GM19193 (cell line): ENCODE measurements around the gene SLC49A3.

Experiments used
- POLR2A ChIP-seq: IDR thresholded peaks from 4 replicates; pipeline ENCODE4 v1.6.1; 2011; ENCODE audit not compliant: insufficient read depth, insufficient read length; ENCODE audit errors: extremely low read depth

The SLC49A3 gene

DNA sequence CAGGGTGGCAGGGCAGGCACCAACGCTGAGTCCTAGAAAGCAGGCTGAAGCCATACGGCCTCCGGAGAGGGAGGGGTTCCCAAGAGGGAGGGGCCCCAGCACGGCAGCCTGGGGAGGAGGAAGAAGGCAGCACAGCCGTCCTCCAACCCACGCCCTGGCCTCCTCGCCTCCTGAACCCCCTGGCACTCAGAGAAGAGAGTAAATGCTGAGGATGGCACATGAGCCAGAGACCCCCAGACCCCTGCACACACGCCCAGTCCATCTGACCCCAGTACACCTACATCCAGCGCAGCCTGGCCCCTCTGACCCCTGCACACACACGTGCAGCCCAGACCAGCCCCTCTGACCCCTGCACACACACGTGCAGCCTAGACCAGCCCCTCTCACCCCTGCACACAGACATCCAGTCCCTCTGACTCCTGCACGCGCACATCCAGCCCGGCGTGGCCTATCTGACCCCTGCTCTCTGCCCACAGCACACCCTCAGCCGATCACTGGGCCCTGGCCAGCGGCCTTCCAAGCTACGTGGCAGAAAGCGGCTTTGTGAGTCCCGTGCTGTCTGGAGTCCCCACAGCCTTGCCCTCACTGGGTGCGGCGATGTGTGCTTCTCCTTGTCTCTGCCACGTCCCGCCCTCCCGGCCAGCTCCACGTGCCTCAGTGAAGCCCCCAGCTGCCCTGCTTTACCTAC, 33.3 kb downstream of the SLC49A3 start:
- TF ChIP-seq POLR2A, result no peak

DNA sequence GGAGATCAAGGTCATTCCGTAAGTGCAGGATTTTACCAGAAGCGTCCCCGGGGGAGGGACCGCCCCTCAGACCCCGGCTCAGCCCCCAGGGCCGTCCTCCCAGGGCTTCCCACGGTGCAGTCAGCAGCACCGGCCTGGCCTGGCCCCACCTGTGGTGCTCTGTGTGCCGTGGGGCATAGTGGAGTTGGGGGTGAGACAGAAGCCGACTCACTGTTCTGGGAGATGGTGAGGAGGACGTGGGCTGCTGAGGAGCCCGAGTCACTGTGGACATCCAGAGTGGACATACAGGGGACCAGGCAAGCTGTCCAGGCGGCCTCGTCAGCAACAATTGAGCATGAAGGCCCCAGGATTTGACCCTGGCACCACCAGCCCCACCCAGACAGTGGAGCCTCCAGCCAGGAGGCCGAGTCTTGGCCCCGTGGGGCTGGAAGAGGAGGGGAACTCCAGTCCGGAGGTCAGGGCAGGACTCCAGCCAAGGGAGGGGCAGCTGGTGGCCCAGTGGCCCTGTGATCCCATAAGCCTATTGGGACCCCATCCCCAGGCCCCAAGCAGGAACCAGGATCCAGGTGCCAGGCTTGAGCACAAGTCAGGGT, 34.0 kb downstream of the SLC49A3 start:
- TF ChIP-seq POLR2A, result no peak

DNA sequence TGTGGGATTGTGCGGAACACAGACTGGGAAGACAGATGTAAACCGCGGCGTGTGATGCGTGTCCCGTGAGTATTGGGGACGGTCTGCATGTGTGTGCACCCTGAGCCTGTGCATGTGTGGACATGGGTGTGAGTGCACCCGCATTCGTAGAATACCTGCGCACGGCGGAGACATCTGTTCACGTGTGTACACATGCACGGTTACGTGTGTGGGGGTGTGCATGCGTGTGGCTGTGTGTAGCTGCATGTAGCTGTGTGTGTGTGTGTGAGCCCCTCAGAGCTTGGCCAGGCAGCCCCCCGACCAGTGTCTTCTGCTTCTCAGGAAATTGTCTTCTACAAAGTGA, 34.5 kb downstream of the SLC49A3 start:
- TF ChIP-seq POLR2A, result no peak

DNA sequence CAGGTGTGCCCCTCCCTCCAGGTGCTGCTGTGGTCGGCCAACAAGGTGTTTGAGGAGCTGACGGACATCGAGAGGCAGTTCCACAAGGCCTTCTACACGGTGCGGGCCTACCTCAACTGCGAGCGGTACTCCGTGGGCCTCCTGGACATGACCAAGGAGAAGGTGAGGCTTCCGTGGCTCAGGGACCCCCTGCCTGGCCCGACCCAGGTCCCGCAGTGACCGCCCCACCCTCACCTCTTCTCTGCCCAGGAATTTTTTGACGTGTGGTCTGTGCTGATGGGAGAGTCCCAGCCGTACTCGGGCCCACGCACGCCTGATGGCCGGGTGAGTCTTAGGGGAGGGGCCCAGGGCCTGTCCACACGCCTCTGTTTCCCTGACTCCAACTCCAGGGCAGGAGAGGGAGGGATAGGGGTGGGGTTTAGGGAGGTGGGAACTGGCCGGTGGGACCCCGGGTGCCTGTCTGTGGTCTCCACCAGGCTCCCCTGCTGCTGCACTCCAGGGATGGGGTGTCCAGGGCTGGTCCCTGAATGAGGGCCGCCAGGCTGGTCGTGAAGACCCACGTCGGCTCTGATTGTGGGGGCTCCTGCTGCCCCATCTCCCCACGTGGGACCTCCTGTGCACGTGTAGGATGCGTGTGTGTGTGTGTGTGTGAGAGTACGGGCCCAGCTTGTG, 35.0 kb downstream of the SLC49A3 start:
- no peak for TF ChIP-seq POLR2A

DNA sequence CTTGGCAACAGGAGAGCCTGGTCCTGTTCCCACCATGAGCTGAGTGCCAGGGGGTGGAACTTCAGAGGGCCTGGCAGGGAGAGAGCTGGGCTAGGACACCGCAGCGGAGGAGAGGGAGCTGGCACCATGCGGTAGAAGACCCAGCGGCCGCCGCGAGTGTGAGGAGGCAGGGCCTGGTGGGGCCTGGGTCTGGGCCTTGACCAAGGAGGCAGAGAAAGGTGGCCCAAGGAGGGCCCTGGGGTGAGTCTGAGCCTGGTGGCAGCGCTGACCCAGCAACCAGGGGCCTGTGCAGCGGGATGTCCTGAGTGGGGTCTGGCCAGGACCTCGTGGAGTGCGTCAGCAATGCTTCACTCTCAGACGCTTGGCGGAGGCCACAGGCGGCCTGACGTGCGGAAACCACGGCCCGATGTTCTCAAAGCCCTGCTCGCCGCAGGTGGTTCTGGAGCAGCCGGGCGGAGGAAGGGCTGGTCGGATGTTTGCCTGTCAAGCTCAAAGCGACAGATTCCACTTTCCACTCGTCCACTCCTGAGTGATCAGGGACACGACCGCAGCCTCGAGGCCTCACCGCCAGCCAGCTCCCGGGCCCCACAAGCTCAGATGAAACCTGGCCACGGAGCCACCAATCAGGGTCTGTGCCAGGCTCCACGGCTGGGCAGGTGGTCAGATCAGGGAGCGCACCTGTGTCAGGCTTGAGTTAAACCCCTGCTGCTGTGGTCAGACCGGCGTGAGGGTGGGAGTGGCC, 35.7 kb downstream of the SLC49A3 start:
- no peak for TF ChIP-seq POLR2A

DNA sequence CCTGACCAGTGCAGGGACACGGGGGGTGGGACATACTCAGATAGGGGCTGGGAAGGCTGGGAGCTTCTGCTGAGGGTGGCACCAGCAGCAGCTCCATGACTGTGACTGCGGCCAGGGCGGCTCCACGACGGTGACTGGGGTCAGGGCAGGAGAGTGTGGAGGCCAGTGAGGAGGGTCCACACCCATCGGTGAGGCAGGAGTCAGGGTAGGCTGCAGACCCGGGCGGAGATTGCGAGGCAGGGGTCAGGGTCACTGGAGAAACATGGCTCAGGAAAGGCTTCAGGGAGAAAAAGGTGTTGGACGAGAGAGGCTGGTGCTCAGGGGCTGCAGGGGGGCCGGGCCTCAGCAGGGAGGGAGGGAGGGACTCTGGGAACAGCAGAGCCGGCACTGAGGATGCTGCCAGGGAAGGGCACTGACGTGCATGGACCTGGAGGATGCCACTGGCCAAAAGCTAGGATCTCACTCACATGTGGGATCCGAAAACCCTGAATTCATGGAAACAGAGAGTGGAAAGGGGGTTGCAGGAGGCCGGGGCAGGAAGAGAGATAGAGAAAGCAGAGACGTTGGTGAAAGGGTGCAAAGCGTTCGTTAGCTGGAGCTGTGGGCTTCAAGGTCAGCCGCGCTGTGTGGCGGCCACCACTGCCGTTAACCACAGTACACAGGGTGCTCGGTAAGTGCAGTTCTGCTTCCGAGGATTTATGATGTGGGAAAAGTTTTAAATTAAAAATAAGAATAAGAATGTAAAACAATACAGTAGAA, 36.9 kb downstream of the SLC49A3 start:
- no peak for TF ChIP-seq POLR2A

DNA sequence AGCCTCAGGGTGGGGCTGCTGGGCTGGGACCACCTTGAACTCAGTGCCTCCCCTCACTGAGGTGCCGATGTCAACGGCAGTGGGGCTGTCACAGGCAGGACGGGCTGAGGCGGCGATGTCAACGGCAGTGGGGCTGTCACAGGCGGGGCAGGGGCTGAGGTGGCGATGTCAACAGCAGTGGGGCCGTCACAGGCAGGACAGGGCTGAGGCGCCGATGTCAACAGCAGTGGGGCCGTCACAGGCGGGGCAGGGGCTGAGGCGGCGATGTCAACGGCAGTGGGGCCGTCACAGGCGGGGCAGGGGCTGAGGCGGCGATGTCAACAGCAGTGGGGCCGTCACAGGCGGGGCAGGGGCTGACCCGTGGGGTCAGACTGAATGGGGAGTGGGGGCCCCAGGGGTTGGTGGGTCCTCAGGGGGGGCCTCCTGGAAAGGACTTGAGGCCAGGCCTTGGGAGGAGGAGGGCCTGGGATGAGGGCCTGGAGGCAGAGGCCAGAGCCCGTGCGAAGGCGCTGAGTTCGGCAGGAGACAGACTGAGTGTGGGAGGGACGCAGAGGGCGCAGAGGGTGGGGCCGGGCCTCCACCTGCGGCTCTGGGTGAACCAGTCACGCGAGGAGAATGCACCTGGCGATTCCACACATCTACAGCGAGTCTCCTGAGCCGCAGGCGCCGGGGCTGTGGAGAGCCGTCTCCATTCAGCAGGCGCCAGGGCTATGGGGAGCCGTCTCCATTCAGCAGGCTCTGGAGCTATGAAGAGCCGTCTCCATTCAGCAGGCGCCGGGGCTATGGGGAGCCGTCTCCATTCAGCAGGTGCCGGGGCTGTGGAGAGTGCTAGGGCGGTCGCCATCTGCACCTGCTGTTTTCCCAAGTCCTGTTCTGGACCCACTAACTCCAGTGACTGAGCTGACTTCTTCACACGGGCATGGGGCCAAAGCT, 37.7 kb downstream of the SLC49A3 start:
- TF ChIP-seq POLR2A, result no peak

DNA sequence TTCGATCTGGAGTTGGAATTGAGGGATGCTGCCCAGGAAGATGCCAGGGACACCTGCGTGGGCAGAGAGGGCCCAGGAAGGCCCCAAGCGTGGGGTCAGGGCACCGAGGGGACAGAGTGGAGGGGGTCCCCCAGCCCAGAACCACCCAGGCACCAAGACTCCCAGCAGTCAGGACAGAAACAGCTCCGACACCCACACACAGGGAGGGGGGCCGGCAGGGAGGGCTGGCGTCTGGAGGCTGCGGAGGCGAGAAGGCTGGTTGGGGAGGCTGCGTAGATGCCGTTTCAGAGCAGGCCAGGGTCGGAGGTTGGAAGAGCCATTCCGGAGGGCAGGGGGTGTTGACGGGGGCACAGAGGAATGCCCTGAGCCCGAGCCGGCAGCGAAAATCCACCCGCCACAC, 38.5 kb downstream of the SLC49A3 start:
- no peak for TF ChIP-seq POLR2A

DNA sequence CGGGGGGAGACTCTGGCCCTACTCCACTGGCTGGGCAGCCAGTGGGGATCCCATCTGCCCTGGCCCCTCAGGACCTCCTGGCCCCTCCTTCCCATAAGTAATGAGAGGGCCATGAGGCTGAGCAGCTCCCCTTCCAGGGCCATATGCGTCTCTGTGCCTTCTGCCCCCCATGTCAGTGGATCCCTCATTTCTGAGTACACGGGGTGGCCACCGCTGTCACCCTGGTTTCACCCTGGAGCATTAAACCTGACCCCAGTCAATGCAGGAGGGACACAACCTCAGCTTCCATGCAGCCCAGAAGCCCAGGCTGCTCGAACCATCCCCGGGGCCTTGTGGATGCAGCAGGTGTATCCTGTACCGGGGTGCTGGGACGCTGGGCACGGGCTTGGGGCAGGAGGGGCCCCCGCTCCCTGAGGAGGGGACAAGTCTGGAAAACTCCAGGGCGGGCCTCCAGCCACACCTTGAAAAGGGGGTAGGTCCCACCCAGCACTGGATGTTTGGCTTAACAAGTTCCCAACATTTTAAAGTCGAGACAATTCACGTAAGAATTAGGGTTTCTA, 39.1 kb downstream of the SLC49A3 start:
- no peak for TF ChIP-seq POLR2A

DNA sequence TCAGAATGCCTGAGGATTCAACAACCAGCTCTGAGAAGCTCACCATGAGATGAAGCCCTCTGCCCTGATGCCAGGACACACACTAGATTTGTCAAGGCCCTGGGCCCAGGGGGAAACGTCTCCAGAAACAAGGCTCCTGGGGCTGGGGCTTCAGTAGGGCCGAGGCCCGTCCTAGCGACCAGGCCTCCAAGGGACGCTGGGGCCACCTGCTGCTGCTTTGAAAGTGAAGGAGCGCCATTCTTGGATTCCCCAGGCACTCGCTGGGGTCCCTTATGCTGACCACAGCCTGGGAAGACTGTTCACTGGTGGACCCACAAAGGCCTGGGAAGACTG, 39.7 kb downstream of the SLC49A3 start:
- no peak for TF ChIP-seq POLR2A

DNA sequence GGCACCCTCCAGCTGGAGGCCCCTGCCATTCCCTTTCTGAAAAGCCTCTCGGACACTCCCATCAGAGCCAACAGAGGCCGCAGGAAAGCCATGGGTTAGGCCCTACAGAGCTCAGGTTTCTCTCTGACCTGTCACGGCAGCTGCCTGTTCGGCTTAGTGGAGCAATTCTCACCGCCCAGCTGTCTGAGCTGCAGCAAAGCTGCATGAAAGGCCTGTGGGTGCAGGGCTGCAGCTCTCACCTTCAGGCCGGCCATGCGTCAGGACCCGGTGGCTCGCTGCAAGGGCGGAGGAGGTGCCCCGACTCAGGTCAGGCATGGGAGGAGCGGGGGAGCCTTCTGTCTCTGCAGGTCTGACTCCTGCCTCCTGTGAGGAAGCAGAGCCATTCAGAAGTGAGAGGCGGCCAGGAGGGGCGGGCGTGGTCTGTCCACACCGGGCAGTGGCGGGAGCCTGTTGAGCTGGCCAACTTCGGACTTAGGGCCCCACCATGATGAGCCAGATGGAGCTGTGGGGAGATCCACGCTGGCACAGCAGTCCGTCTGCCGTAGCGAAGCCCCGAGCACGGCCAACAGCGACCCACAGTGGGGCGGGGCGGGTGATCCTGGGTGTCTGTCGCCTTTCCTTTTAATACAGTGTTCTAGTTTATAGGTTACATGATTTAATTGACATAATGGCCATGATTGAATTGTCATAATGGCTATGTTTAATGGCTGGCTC, 40.2 kb downstream of the SLC49A3 start:
- no peak for TF ChIP-seq POLR2A

DNA sequence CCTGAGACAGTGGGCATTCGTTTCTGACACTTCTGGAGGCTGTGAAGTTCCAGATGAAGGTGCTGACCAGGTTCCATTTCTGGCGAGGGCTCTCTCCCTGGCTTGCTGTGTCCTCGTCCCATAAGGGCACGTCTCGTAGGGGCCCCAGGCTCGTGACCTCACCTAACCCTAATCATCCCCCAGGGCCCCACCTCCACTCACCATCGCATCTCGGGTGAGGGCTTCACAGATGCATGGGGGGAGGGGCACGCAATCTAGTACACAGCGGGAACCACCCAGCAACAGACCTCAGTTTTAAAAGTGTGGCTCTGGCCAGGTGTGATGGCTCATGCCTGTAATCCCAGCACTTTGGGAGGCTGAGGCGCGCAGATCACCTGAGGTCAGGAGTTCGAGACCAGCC, 41.5 kb downstream of the SLC49A3 start:
- TF ChIP-seq POLR2A, result no peak

DNA sequence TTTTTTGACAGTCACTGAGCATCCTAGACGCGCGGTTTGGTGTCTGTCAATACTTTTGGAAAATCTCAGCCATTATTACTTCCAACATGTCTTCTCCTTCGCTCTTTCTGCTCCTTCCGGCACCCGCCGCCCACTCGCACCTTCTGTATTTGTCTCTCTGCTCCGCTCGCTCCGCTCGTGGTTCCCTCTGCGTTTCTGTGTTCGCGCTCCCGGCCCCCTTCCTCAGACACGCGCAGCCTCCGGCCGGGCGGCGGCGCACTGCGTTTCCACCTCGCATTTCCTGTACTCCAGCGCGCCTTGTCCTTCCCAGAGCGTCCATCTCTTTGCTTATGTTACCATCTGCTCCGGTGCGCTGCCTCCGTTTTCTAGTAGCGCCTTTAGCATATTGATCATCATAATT, 42.5 kb downstream of the SLC49A3 start:
- no peak for TF ChIP-seq POLR2A
